ENCODE data around the gene HSPBP1.

DNA sequence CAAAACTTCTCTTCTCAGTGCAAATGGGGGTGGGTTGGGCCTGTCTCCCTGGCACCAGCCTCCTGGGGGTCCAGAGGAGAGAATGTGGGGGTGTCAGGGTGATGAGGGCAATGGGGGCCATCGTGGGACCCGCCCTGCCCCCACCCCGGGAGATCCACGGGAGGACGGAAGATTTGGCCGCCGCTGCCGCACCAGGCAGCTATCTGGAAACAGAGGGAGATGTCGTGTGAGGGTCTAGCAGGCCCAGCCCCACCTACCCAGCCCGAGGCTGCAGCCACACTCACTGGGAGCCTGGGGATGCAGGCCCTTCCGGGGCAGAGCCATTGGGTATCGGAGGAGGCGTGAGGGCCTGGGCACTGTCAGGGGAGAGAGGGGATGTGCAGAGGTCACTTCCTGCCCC, 49.6 kb downstream of the HSPBP1 start:
- no peak for TF ChIP-seq EZH2 (IDR thresholded peaks at IDR 0.05)
- TF ChIP-seq, protein P1, sequence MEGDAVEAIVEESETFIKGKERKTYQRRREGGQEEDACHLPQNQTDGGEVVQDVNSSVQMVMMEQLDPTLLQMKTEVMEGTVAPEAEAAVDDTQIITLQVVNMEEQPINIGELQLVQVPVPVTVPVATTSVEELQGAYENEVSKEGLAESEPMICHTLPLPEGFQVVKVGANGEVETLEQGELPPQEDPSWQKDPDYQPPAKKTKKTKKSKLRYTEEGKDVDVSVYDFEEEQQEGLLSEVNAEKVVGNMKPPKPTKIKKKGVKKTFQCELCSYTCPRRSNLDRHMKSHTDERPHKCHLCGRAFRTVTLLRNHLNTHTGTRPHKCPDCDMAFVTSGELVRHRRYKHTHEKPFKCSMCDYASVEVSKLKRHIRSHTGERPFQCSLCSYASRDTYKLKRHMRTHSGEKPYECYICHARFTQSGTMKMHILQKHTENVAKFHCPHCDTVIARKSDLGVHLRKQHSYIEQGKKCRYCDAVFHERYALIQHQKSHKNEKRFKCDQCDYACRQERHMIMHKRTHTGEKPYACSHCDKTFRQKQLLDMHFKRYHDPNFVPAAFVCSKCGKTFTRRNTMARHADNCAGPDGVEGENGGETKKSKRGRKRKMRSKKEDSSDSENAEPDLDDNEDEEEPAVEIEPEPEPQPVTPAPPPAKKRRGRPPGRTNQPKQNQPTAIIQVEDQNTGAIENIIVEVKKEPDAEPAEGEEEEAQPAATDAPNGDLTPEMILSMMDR (IDR thresholded peaks at IDR 0.05) = no peak
- no peak for TF ChIP-seq EZH2phosphoT487 (IDR thresholded peaks at IDR 0.05)

Measured in neural progenitor cell (in vitro differentiated cells).